Smooth muscle cell (in vitro differentiated cells): ENCODE data around the gene ZNF530. TPM values are rescaled to one million over a fixed set of nuclear protein-coding genes. Genes with fewer than 3 reads are reported as not detected.

ENCODE experiments used
- DNase-seq: peaks from one replicate; lab custom pipeline; 2025; ENCODE audit not compliant: unreplicated experiment; lab: John Stamatoyannopoulos, UW
- H2AFZ ChIP-seq: fragments of 200-600 bp; sonication (generic); 2 replicates; pipeline ENCODE4 v1.6.0; 2016; ENCODE audit warnings: antibody characterized with exemption, low read depth, mild to moderate bottlenecking
- H3F3A ChIP-seq: fragments of 200-600 bp; sonication (generic); 2 replicates; pipeline ENCODE4 v1.6.0; 2017; ENCODE audit warnings: antibody characterized with exemption, low read depth
- H3K27ac ChIP-seq: fragments of 200-600 bp; sonication (generic); 2 replicates; pipeline ENCODE4 v1.5.1; 2016; ENCODE audit warnings: low read depth, mild to moderate bottlenecking
- H3K27me3 ChIP-seq: fragments of 200-600 bp; sonication (generic); 2 replicates; pipeline ENCODE4 v1.6.1; 2016; ENCODE audit warnings: low read depth, mild to moderate bottlenecking
- H3K36me3 ChIP-seq: fragments of 200-600 bp; sonication (generic); 2 replicates; pipeline ENCODE4 v1.5.1; 2016; ENCODE audit warnings: low read depth
- H3K4me1 ChIP-seq: fragments of 200-600 bp; sonication (generic); 2 replicates; pipeline ENCODE4 v1.5.1; 2016; ENCODE audit warnings: low read depth
- H3K4me2 ChIP-seq: fragments of 200-600 bp; sonication (generic); 2 replicates; pipeline ENCODE4 v1.6.0; 2016; ENCODE audit warnings: mild to moderate bottlenecking
- H3K4me3 ChIP-seq: fragments of 200-600 bp; sonication (generic); 2 replicates; pipeline ENCODE4 v1.5.1; 2016; ENCODE audit warnings: mild to moderate bottlenecking
- H3K79me2 ChIP-seq: fragments of 200-600 bp; sonication (generic); 2 replicates; pipeline ENCODE4 v1.6.0; 2016; ENCODE audit warnings: low read depth, mild to moderate bottlenecking
- H3K9ac ChIP-seq: fragments of 200-600 bp; sonication (generic); 2 replicates; pipeline ENCODE4 v1.6.0; 2016; ENCODE audit warnings: low read depth
- H3K9me3 ChIP-seq: fragments of 200-600 bp; sonication (generic); replicated peaks from 2 replicates; pipeline ENCODE4 v1.5.1; 2016; ENCODE audit warnings: low read depth
- H4K20me1 ChIP-seq: fragments of 200-600 bp; sonication (generic); 2 replicates; pipeline ENCODE4 v1.6.0; 2016; ENCODE audit warnings: low read depth
- CTCF ChIP-seq: fragments of 200-600 bp; sonication (generic); IDR thresholded peaks from 2 replicates; pipeline ENCODE4 v1.5.1; 2017; ENCODE audit warnings: borderline replicate concordance, mild to moderate bottlenecking, antibody characterized with exemption; ENCODE audit not compliant: insufficient read depth, poor library complexity, severe bottlenecking
- WGBS: methylation state at CpG from one replicate; pipeline ENCODE4 v1.1.7; 2016; ENCODE audit warnings: low lambda C conversion rate; 5-methylcytosine and 5-hydroxymethylcytosine counted together
- polyA plus RNA-seq: library from polyadenylated mRNA; unstranded; fragments of >200 nt; fragmentation: Nextera tagmentation; extraction: Ambion mirVana; gene quantifications from 2 replicates; pipeline ENCODE4 v1.2.1, GENCODE V29; 2016
- total RNA-seq: library from RNA; depleted of rRNA; stranded (reverse); fragments of >200 nt; gene quantifications from 2 replicates; pipeline ENCODE4 v1.2.3, GENCODE V29; 2014

Gene ZNF530
- total and polyA plus RNA-seq, 2 experiments from 2014 or later: 3.2 to 3.5 TPM

- no peak overlapping the region for H2AFZ ChIP-seq
- WGBS: 62% methylated on average over 6 of the region's 6 CpGs
- no peaks in the 10 kb centered on the region for H3K79me2 ChIP-seq
- H3K27ac ChIP-seq: peak overlapping the region; percentile 42
- H3F3A ChIP-seq: no peaks in the 10 kb centered on the region
- no peak for DNase-seq
- no peaks in the 10 kb centered on the region for H3K36me3 ChIP-seq
- H3K27me3 ChIP-seq: no peaks in the 10 kb centered on the region
- H3K9me3 ChIP-seq: no peaks in the 10 kb centered on the region
- TF ChIP-seq CTCF: no peak
- H3K4me2 ChIP-seq: peak overlapping the region; percentile 59
- H3K9ac ChIP-seq: no peak overlapping the region
- H3K4me1 ChIP-seq: no peaks in the 10 kb centered on the region
- H3K4me3 ChIP-seq: no peak overlapping the region
- H4K20me1 ChIP-seq: no peaks in the 10 kb centered on the region
Measured at GRCh38 chr19:57651654-57651996, 51.9 kb downstream of the ZNF530 start.

DNA sequence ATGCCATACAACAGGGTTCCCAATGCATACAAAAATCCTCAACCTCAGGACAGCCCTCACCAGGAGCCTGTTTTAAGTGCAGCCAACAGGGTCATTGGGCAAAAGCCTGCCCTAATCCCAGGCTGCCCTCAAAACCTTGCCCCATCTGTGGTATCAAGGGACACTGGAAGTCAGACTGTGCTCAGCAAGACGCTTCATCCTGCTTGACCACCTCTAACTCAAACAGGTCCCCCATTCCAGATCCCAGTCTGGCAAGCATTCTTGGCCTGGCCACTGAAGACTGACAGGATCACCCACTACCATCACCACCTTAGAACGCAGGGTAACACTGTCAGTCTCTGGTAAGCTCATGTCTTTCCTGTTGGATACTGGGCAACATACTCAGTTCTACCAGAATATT lies 54.0 kb downstream of the ZNF530 start:
- no peaks in the 10 kb centered on the region for H3K36me3 ChIP-seq
- H3K4me3 ChIP-seq: no peak overlapping the region
- H3K4me2 ChIP-seq: no peak overlapping the region
- DNase-seq: no peak
- no peaks in the 10 kb centered on the region for H3F3A ChIP-seq
- TF ChIP-seq CTCF: no peak
- no peaks in the 10 kb centered on the region for H3K79me2 ChIP-seq
- no peaks in the 10 kb centered on the region for H3K4me1 ChIP-seq
- H2AFZ ChIP-seq: no peak overlapping the region
- WGBS: 85% methylated on average over 2 of the region's 2 CpGs
- H3K9ac ChIP-seq: no peak overlapping the region
- no peak overlapping the region for H3K27ac ChIP-seq
- H3K9me3 ChIP-seq: no peaks in the 10 kb centered on the region
- H3K27me3 ChIP-seq: no peaks in the 10 kb centered on the region
- no peaks in the 10 kb centered on the region for H4K20me1 ChIP-seq

GRCh38 chr19:57655443-57655842 lies 55.8 kb downstream of the ZNF530 start:
- Histone ChIP-seq H3K27ac (no peak overlapping the region), H3K4me2 (no peak overlapping the region), H3K36me3 (no peaks in the 10 kb centered on the region), H2AFZ (no peak overlapping the region), H3K9me3 (no peaks in the 10 kb centered on the region), H4K20me1 (no peaks in the 10 kb centered on the region), H3K79me2 (no peaks in the 10 kb centered on the region), H3K4me3 (no peak overlapping the region), H3F3A (no peaks in the 10 kb centered on the region), H3K9ac (no peak overlapping the region), H3K27me3 (peaks cover 9% of the 10 kb centered on the region), H3K4me1 (no peaks in the 10 kb centered on the region)
- DNase-seq: no peak
- no peak for TF ChIP-seq CTCF
- 61% methylated on average over 1 of the region's 1 CpG for whole genome bisulfite sequencing

DNA sequence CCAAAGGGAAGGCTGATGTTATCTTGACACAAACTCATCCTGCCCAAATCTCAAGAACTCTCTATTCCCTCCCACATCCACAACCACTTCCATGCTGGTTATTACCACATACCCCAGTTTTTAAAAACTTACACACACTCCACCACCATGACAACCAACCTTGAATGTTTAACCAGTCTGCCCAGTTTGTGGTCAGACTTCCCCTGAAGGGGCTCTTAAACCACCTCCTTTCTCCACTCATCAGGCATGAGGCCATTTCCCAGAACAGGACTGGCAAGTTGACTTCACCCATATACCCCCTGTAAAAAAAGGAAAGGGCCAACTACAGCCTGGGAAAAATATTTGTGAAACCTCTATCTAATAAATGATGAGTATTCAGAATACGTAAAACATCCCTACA lies 56.7 kb downstream of the ZNF530 start:
- no peak overlapping the region for H2AFZ ChIP-seq
- no peaks in the 10 kb centered on the region for H3F3A ChIP-seq
- DNase-seq: no peak
- no peak overlapping the region for H3K4me3 ChIP-seq
- H3K27ac ChIP-seq: no peak overlapping the region
- H3K9me3 ChIP-seq: no peaks in the 10 kb centered on the region
- no peaks in the 10 kb centered on the region for H3K4me1 ChIP-seq
- no peak for TF ChIP-seq CTCF
- H3K79me2 ChIP-seq: no peaks in the 10 kb centered on the region
- no peaks in the 10 kb centered on the region for H3K36me3 ChIP-seq
- H4K20me1 ChIP-seq: no peaks in the 10 kb centered on the region
- 67% methylated on average over 1 of the region's 1 CpG for WGBS
- no peak overlapping the region for H3K4me2 ChIP-seq
- H3K27me3 ChIP-seq: peaks cover 9% of the 10 kb centered on the region
- H3K9ac ChIP-seq: no peak overlapping the region

Other genes with a start within 250 kb of the ZNF530 start
- 6.8 and 9.6 TPM in 2 replicates for gene ZNF304, start 248.6 kb upstream of the ZNF530 start, total RNA-seq
- 3.5 and 3.9 TPM in 2 replicates for gene ZNF304, start 248.6 kb upstream of the ZNF530 start, polyA plus RNA-seq
- 25.4 and 34.4 TPM in 2 replicates for gene TRAPPC2B, start 236.3 kb upstream of the ZNF530 start, total RNA-seq
- 36.3 and 42.6 TPM in 2 replicates for gene TRAPPC2B, start 236.3 kb upstream of the ZNF530 start, polyA plus RNA-seq
- 4.0 and 4.9 TPM in 2 replicates for gene ZNF547, start 236.3 kb upstream of the ZNF530 start, total RNA-seq
- gene ZNF547, start 236.3 kb upstream of the ZNF530 start, polyA plus RNA-seq: 0.71 and 2.5 TPM in 2 replicates
- gene ZNF548, start 210.0 kb upstream of the ZNF530 start, total RNA-seq: 26.9 and 27.3 TPM in 2 replicates
- 12.3 and 13.1 TPM in 2 replicates for gene ZNF548, start 210.0 kb upstream of the ZNF530 start, polyA plus RNA-seq
- gene ZNF17, start 188.7 kb upstream of the ZNF530 start, total RNA-seq: 4.3 and 7.0 TPM in 2 replicates
- 0.95 and 3.1 TPM in 2 replicates for gene ZNF17, start 188.7 kb upstream of the ZNF530 start, polyA plus RNA-seq
- gene ZNF749, start 164.6 kb upstream of the ZNF530 start, total RNA-seq: 4.0 and 9.4 TPM in 2 replicates
- 1.6 and 3.1 TPM in 2 replicates for gene ZNF749, start 164.6 kb upstream of the ZNF530 start, polyA plus RNA-seq
- gene VN1R1, start 142.7 kb upstream of the ZNF530 start, total RNA-seq: 0.45 and 0.67 TPM in 2 replicates
- gene VN1R1, start 142.7 kb upstream of the ZNF530 start, polyA plus RNA-seq: 0.50 TPM in 1 of 2 replicates, not detected in the other
- gene ZNF772, start 122.3 kb upstream of the ZNF530 start, total RNA-seq: 8.2 and 11.2 TPM in 2 replicates
- gene ZNF772, start 122.3 kb upstream of the ZNF530 start, polyA plus RNA-seq: 1.4 and 2.1 TPM in 2 replicates
- gene ZNF419, start 112.1 kb upstream of the ZNF530 start, total RNA-seq: 11.5 and 20.5 TPM in 2 replicates
- 9.4 and 9.8 TPM in 2 replicates for gene ZNF419, start 112.1 kb upstream of the ZNF530 start, polyA plus RNA-seq
- 7.9 and 17.2 TPM in 2 replicates for gene ZNF773, start 99.9 kb upstream of the ZNF530 start, total RNA-seq
- 7.3 and 9.6 TPM in 2 replicates for gene ZNF773, start 99.9 kb upstream of the ZNF530 start, polyA plus RNA-seq
- gene ZNF549, start 72.5 kb upstream of the ZNF530 start, total RNA-seq: 7.0 TPM in 2 replicates
- 4.4 and 4.7 TPM in 2 replicates for gene ZNF549, start 72.5 kb upstream of the ZNF530 start, polyA plus RNA-seq
- gene ZNF550, start 40.0 kb upstream of the ZNF530 start, total RNA-seq: 5.1 and 6.3 TPM in 2 replicates
- 3.6 and 5.9 TPM in 2 replicates for gene ZNF550, start 40.0 kb upstream of the ZNF530 start, polyA plus RNA-seq
- gene ZNF416, start 21.0 kb upstream of the ZNF530 start, total RNA-seq: 5.4 and 6.6 TPM in 2 replicates
- gene ZNF416, start 21.0 kb upstream of the ZNF530 start, polyA plus RNA-seq: 3.6 TPM in 2 replicates
- gene ZIK1, start 15.7 kb upstream of the ZNF530 start, total RNA-seq: 6.5 and 9.1 TPM in 2 replicates
- gene ZIK1, start 15.7 kb upstream of the ZNF530 start, polyA plus RNA-seq: 4.6 and 6.6 TPM in 2 replicates
- gene ZNF134, start 14.4 kb downstream of the ZNF530 start, total RNA-seq: 25.8 and 27.6 TPM in 2 replicates
- 7.0 and 9.0 TPM in 2 replicates for gene ZNF134, start 14.4 kb downstream of the ZNF530 start, polyA plus RNA-seq
- 14.1 and 15.7 TPM in 2 replicates for gene ZNF211, start 33.3 kb downstream of the ZNF530 start, total RNA-seq
- gene ZNF211, start 33.3 kb downstream of the ZNF530 start, polyA plus RNA-seq: 10.5 and 12.1 TPM in 2 replicates
- 0.27 TPM in 1 of 2 replicates, not detected in the other for gene ZSCAN4, start 69.0 kb downstream of the ZNF530 start, total RNA-seq
- gene ZSCAN4, start 69.0 kb downstream of the ZNF530 start, polyA plus RNA-seq: 0.38 TPM in 1 of 2 replicates, not detected in the other
- 8.2 and 11.1 TPM in 2 replicates for gene ZNF551, start 82.1 kb downstream of the ZNF530 start, total RNA-seq
- 1.1 and 1.6 TPM in 2 replicates for gene ZNF551, start 82.1 kb downstream of the ZNF530 start, polyA plus RNA-seq
- 7.3 and 9.6 TPM in 2 replicates for gene ZNF154, start 109.3 kb downstream of the ZNF530 start, total RNA-seq
- 3.3 and 8.1 TPM in 2 replicates for gene ZNF154, start 109.3 kb downstream of the ZNF530 start, polyA plus RNA-seq
- 4.7 and 7.0 TPM in 2 replicates for gene ZNF671, start 127.7 kb downstream of the ZNF530 start, total RNA-seq
- 5.2 and 5.5 TPM in 2 replicates for gene ZNF671, start 127.7 kb downstream of the ZNF530 start, polyA plus RNA-seq
- 12.7 and 13.6 TPM in 2 replicates for gene ZNF776, start 146.9 kb downstream of the ZNF530 start, total RNA-seq
- gene ZNF776, start 146.9 kb downstream of the ZNF530 start, polyA plus RNA-seq: 4.4 and 8.9 TPM in 2 replicates
- 8.2 and 20.3 TPM in 2 replicates for gene ZNF586, start 169.8 kb downstream of the ZNF530 start, total RNA-seq
- gene ZNF586, start 169.8 kb downstream of the ZNF530 start, polyA plus RNA-seq: 3.2 and 4.1 TPM in 2 replicates
- gene ZNF552, start 215.0 kb downstream of the ZNF530 start, total RNA-seq: 2.8 and 6.7 TPM in 2 replicates
- gene ZNF552, start 215.0 kb downstream of the ZNF530 start, polyA plus RNA-seq: 1.9 and 6.4 TPM in 2 replicates
- gene ZNF587B, start 230.4 kb downstream of the ZNF530 start, total RNA-seq: 6.7 and 8.0 TPM in 2 replicates
- 1.2 and 4.3 TPM in 2 replicates for gene ZNF587B, start 230.4 kb downstream of the ZNF530 start, polyA plus RNA-seq
- 13.9 and 22.8 TPM in 2 replicates for gene ZNF587, start 250.0 kb downstream of the ZNF530 start, total RNA-seq
- gene ZNF587, start 250.0 kb downstream of the ZNF530 start, polyA plus RNA-seq: 3.9 and 8.5 TPM in 2 replicates